HL-60 (cell line): Measurements from ENCODE around the gene SMLR1.

Experiments
- CTCF ChIP-seq: IDR thresholded peaks from one replicate; pipeline ENCODE4 v1.5.1; 2011; ENCODE audit warnings: low read length, control low read depth, inconsistent platforms; ENCODE audit not compliant: insufficient read depth
- POLR2AphosphoS5 ChIP-seq: IDR thresholded peaks from 2 replicates; pipeline ENCODE4 v1.6.1; 2012; ENCODE audit warnings: low read depth

- TF ChIP-seq CTCF: no peak
- no peak for TF ChIP-seq POLR2AphosphoS5
These were observed 38.3 kb upstream of the SMLR1 start for GRCh38 chr6:130788954-130789353.
